ENCODE data around the gene ZNF804B.

DNA sequence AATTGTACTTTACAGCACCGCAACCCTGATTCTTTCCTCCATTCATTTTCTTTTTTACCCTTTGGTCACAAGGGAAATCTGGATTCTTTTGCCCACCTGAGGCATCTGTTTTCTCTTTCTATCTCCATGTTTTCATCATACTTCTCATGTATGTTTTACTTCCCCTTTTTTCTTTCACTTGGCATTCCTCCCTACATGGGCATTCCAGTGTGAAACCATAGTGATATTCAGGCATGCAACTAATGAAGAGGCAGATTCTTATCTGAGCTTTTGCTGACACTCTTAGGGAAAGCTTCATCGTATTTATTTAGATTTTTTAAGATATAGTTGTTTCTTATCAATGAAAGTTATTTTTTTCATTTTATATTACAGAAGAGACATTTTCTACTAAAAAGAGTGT, 441.3 kb downstream of the ZNF804B start:
- TF ChIP-seq, protein P1, sequence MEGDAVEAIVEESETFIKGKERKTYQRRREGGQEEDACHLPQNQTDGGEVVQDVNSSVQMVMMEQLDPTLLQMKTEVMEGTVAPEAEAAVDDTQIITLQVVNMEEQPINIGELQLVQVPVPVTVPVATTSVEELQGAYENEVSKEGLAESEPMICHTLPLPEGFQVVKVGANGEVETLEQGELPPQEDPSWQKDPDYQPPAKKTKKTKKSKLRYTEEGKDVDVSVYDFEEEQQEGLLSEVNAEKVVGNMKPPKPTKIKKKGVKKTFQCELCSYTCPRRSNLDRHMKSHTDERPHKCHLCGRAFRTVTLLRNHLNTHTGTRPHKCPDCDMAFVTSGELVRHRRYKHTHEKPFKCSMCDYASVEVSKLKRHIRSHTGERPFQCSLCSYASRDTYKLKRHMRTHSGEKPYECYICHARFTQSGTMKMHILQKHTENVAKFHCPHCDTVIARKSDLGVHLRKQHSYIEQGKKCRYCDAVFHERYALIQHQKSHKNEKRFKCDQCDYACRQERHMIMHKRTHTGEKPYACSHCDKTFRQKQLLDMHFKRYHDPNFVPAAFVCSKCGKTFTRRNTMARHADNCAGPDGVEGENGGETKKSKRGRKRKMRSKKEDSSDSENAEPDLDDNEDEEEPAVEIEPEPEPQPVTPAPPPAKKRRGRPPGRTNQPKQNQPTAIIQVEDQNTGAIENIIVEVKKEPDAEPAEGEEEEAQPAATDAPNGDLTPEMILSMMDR (IDR thresholded peaks at IDR 0.05): no peak
- TF ChIP-seq POLR2AphosphoS5 (IDR thresholded peaks at IDR 0.05) (no peak), POLR2A (IDR thresholded peaks at IDR 0.05) (no peak)

Data from sigmoid colon (tissue), 4 donors.